Measurements from ENCODE around the gene CREBZF. TPM values are rescaled to one million over a fixed set of nuclear protein-coding genes. Genes with fewer than 3 reads are reported as not detected.
"Not testable (repeated sequence)": the region's sequence is repeated elsewhere in the genome, so short reads cannot be mapped to it uniquely, and the experiment has no call there.

The CREBZF gene
- total RNA-seq, 1 donor from 2014 or later: 49.0 TPM

GRCh38 chr11:85672105-85672902 lies 7.4 kb upstream of the CREBZF start:
- H3K36me3 Mint-ChIP-seq (ENCODE audit: low read depth, unreplicated experiment): no peaks in the 10 kb centered on the region
- TF ChIP-seq CTCF (IDR thresholded peaks at IDR 0.05; ENCODE audit: unreplicated experiment): no peak
- no peak overlapping the region for H3K4me3 Mint-ChIP-seq (ENCODE audit: unreplicated experiment)
- DNase-seq (ENCODE audit: low spot score): no peak
- no peak overlapping the region for H3K27ac Mint-ChIP-seq (ENCODE audit: unreplicated experiment)
- H3K9me3 Mint-ChIP-seq (ENCODE audit: unreplicated experiment): no peaks in the 10 kb centered on the region
- peaks cover 2% of the 10 kb centered on the region for H3K27me3 Mint-ChIP-seq (ENCODE audit: unreplicated experiment)
- no peaks in the 10 kb centered on the region for H3K4me1 Mint-ChIP-seq (ENCODE audit: unreplicated experiment)

GRCh38 chr11:85670949-85671663 lies 6.2 kb upstream of the CREBZF start:
- H3K4me1 Mint-ChIP-seq (ENCODE audit: unreplicated experiment); H3K27ac Mint-ChIP-seq (ENCODE audit: unreplicated experiment); H3K4me3 Mint-ChIP-seq (ENCODE audit: unreplicated experiment): not testable (repeated sequence)

GRCh38 chr11:85668157-85668556 lies 3.2 kb upstream of the CREBZF start:
- Mint-ChIP-seq H3K27me3 (ENCODE audit: unreplicated experiment) (peaks cover 7% of the 10 kb centered on the region), H3K27ac (ENCODE audit: unreplicated experiment) (no peak overlapping the region), H3K4me1 (ENCODE audit: unreplicated experiment) (peaks cover 16% of the 10 kb centered on the region), H3K36me3 (ENCODE audit: low read depth, unreplicated experiment) (peaks cover 8% of the 10 kb centered on the region), H3K9me3 (ENCODE audit: unreplicated experiment) (no peaks in the 10 kb centered on the region), H3K4me3 (ENCODE audit: unreplicated experiment) (no peak overlapping the region)
- no peak for DNase-seq (ENCODE audit: low spot score)
- TF ChIP-seq CTCF (IDR thresholded peaks at IDR 0.05; ENCODE audit: unreplicated experiment): no peak

More at GRCh38 chr11:85670949-85671663, 6.2 kb upstream of the CREBZF start:
- H3K36me3 Mint-ChIP-seq (ENCODE audit: low read depth, unreplicated experiment); H3K27me3 Mint-ChIP-seq (ENCODE audit: unreplicated experiment); H3K9me3 Mint-ChIP-seq (ENCODE audit: unreplicated experiment); DNase-seq (ENCODE audit: low spot score): not testable (repeated sequence)

GRCh38 chr11:85666687-85667086 lies 1.8 kb upstream of the CREBZF start:
- Mint-ChIP-seq H3K36me3 (ENCODE audit: low read depth, unreplicated experiment) (peaks cover 11% of the 10 kb centered on the region), H3K9me3 (ENCODE audit: unreplicated experiment) (no peaks in the 10 kb centered on the region), H3K4me1 (ENCODE audit: unreplicated experiment) (peaks cover 21% of the 10 kb centered on the region), H3K27me3 (ENCODE audit: unreplicated experiment) (peaks cover 8% of the 10 kb centered on the region), H3K27ac (ENCODE audit: unreplicated experiment) (no peak overlapping the region), H3K4me3 (ENCODE audit: unreplicated experiment) (no peak overlapping the region)
- no peak for DNase-seq (ENCODE audit: low spot score)
- TF ChIP-seq CTCF (IDR thresholded peaks at IDR 0.05; ENCODE audit: unreplicated experiment): no peak

GRCh38 chr11:85665733-85666132 lies 804 bp upstream of the CREBZF start:
- H3K27me3 Mint-ChIP-seq (ENCODE audit: unreplicated experiment): peaks cover 8% of the 10 kb centered on the region
- peak overlapping the region; percentile 80 for H3K27ac Mint-ChIP-seq (ENCODE audit: unreplicated experiment)
- peaks cover 29% of the 10 kb centered on the region for H3K4me1 Mint-ChIP-seq (ENCODE audit: unreplicated experiment)
- TF ChIP-seq CTCF (IDR thresholded peaks at IDR 0.05; ENCODE audit: unreplicated experiment): no peak
- peaks cover 11% of the 10 kb centered on the region for H3K36me3 Mint-ChIP-seq (ENCODE audit: low read depth, unreplicated experiment)
- H3K4me3 Mint-ChIP-seq (ENCODE audit: unreplicated experiment): peak overlapping the region; percentile 56
- DNase-seq (ENCODE audit: low spot score): no peak
- no peaks in the 10 kb centered on the region for H3K9me3 Mint-ChIP-seq (ENCODE audit: unreplicated experiment)
